ENCODE data around the gene MYLK.

The MYLK gene

GRCh38 chr3:123590685-123591450 is 293.3 kb downstream of the MYLK start:
- no peak for DNase-seq (ENCODE audit: low spot score)

- DNase-seq (ENCODE audit: low spot score) = no peak
Measured at GRCh38 chr3:123587401-123587800, 296.7 kb downstream of the MYLK start.

- DNase-seq (ENCODE audit: low spot score) = no peak
Measured at GRCh38 chr3:123586968-123587367, 297.2 kb downstream of the MYLK start.

- peak; percentile 76 for DNase-seq (ENCODE audit: low spot score)
Measured at GRCh38 chr3:123586131-123586530, 298.0 kb downstream of the MYLK start.

GRCh38 chr3:123584988-123585937 is 298.9 kb downstream of the MYLK start, which contains the start of gene HACD2:
TSS of gene HACD2 (minus strand) at chr3:123585053. CDS start at chr3:123585027, 26 bp downstream.
- peak; percentile 98 for DNase-seq (ENCODE audit: low spot score)

- DNase-seq (ENCODE audit: low spot score) = no peak
Measured at GRCh38 chr3:123584284-123584987, 299.7 kb downstream of the MYLK start.

GRCh38 chr3:123583561-123583960 is 300.6 kb downstream of the MYLK start:
- DNase-seq (ENCODE audit: low spot score) = no peak

- peak; percentile 20 for DNase-seq (ENCODE audit: low spot score)
Measured at GRCh38 chr3:123582315-123582714, 301.8 kb downstream of the MYLK start.

- DNase-seq (ENCODE audit: low spot score) = no peak
Measured at GRCh38 chr3:123576122-123576521, 308.0 kb downstream of the MYLK start.

GRCh38 chr3:123571973-123572365 is 312.2 kb downstream of the MYLK start:
- DNase-seq (ENCODE audit: low spot score) = no peak

- no peak for DNase-seq (ENCODE audit: low spot score)
Measured at GRCh38 chr3:123571264-123571972, 312.7 kb downstream of the MYLK start.

GRCh38 chr3:123568875-123569274 is 315.3 kb downstream of the MYLK start:
- DNase-seq (ENCODE audit: low spot score) = no peak

GRCh38 chr3:123568034-123568433 is 316.1 kb downstream of the MYLK start:
- no peak for DNase-seq (ENCODE audit: low spot score)

GRCh38 chr3:123564056-123564455 is 320.1 kb downstream of the MYLK start:
- no peak for DNase-seq (ENCODE audit: low spot score)

- no peak for DNase-seq (ENCODE audit: low spot score)
Measured at GRCh38 chr3:123562547-123562946, 321.6 kb downstream of the MYLK start.

GRCh38 chr3:123561188-123561587 is 322.9 kb downstream of the MYLK start:
- DNase-seq (ENCODE audit: low spot score) = no peak
